B cell (primary cell): Measurements from ENCODE around the gene ABR.

Experiments used
- EZH2 ChIP-seq: IDR thresholded peaks from 2 replicates; pipeline ENCODE4 v1.6.1; 2012; ENCODE audit warnings: borderline replicate concordance, low read depth, mild to moderate bottlenecking, moderate library complexity, low read length; ENCODE audit not compliant: insufficient read depth, poor library complexity, severe bottlenecking
- TF ChIP-seq, protein P1 (sequence below): fragments of 200-600 bp; IDR thresholded peaks from one replicate; pipeline ENCODE4 v1.8.0; 2022; ENCODE audit warnings: antibody characterized with exemption, mild to moderate bottlenecking

DNA sequence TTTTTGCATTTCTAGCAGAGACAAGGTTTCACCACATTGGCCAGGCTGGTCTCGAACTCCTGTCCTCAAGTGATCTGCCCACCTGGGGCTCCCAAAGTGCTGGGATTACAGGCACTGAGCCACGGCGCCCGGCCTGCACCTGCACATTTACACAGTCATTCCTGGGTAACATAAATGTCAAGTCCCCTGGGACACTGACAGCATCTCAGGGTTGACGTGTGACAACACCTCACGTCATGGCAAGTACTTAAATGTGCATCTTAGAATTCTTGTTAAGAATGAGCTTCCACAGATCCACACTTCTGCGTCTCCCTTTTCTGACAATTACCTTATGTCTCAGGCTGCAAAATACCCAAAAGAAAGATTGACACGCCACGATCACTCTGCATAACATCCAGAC lies 80.5 kb downstream of the ABR start:
- no peak for TF ChIP-seq EZH2
- TF ChIP-seq, protein P1, sequence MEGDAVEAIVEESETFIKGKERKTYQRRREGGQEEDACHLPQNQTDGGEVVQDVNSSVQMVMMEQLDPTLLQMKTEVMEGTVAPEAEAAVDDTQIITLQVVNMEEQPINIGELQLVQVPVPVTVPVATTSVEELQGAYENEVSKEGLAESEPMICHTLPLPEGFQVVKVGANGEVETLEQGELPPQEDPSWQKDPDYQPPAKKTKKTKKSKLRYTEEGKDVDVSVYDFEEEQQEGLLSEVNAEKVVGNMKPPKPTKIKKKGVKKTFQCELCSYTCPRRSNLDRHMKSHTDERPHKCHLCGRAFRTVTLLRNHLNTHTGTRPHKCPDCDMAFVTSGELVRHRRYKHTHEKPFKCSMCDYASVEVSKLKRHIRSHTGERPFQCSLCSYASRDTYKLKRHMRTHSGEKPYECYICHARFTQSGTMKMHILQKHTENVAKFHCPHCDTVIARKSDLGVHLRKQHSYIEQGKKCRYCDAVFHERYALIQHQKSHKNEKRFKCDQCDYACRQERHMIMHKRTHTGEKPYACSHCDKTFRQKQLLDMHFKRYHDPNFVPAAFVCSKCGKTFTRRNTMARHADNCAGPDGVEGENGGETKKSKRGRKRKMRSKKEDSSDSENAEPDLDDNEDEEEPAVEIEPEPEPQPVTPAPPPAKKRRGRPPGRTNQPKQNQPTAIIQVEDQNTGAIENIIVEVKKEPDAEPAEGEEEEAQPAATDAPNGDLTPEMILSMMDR: no peak
